ENCODE measurements around the gene SREK1IP1.
"Not testable (repeated sequence)": the region's sequence is repeated elsewhere in the genome, so short reads cannot be mapped to it uniquely, and the experiment has no call there.

The SREK1IP1 gene

GRCh38 chr5:64763948-64764503 is 4.5 kb downstream of the SREK1IP1 start:
- no peak for FAIRE-seq

GRCh38 chr5:64759960-64760660 is 8.4 kb downstream of the SREK1IP1 start:
- no peak for FAIRE-seq

GRCh38 chr5:64758901-64759300 is 9.6 kb downstream of the SREK1IP1 start:
- FAIRE-seq: no peak

GRCh38 chr5:64754066-64754465 is 14.4 kb downstream of the SREK1IP1 start:
- FAIRE-seq: no peak

- no peak for FAIRE-seq
These were observed 19.1 kb downstream of the SREK1IP1 start for GRCh38 chr5:64749385-64749784.

GRCh38 chr5:64746446-64746845 is 22.0 kb downstream of the SREK1IP1 start:
- no peak for FAIRE-seq

GRCh38 chr5:64744914-64745313 is 23.6 kb downstream of the SREK1IP1 start:
- FAIRE-seq: no peak

- no peak for FAIRE-seq
These were observed 25.7 kb downstream of the SREK1IP1 start for GRCh38 chr5:64742821-64743220.

- no peak for FAIRE-seq
These were observed 26.1 kb downstream of the SREK1IP1 start for GRCh38 chr5:64742411-64742810.

- FAIRE-seq: no peak
These were observed 41.3 kb downstream of the SREK1IP1 start for GRCh38 chr5:64727150-64727549.

GRCh38 chr5:64722588-64722987 is 45.9 kb downstream of the SREK1IP1 start:
- no peak for FAIRE-seq

- FAIRE-seq: not testable (repeated sequence)
These were observed 54.0 kb downstream of the SREK1IP1 start for GRCh38 chr5:64714495-64714894.

- FAIRE-seq: no peak
These were observed 61.3 kb downstream of the SREK1IP1 start for GRCh38 chr5:64707191-64707590.

GRCh38 chr5:64706074-64706473 is 62.4 kb downstream of the SREK1IP1 start:
- FAIRE-seq: not testable (repeated sequence)

GRCh38 chr5:64700765-64701164 is 67.7 kb downstream of the SREK1IP1 start:
- no peak for FAIRE-seq

- FAIRE-seq: not testable (repeated sequence)
These were observed 72.1 kb downstream of the SREK1IP1 start for GRCh38 chr5:64696414-64696813.

- FAIRE-seq: no peak
These were observed 74.9 kb downstream of the SREK1IP1 start for GRCh38 chr5:64693636-64694035.

- FAIRE-seq: no peak
These were observed 77.2 kb downstream of the SREK1IP1 start for GRCh38 chr5:64691291-64691690.

- FAIRE-seq: no peak
These were observed 77.9 kb downstream of the SREK1IP1 start, which contains the start of gene SHISAL2B for GRCh38 chr5:64690417-64691151. Gene SHISAL2B, plus strand, starts transcription at chr5:64690503. Its CDS starts 121 bp downstream, at chr5:64690624.

GRCh38 chr5:64690104-64690416 is 78.4 kb downstream of the SREK1IP1 start:
- FAIRE-seq: no peak

GRCh38 chr5:64688965-64689364 is 79.5 kb downstream of the SREK1IP1 start:
- FAIRE-seq: no peak

GRCh38 chr5:64688391-64688790 is 80.1 kb downstream of the SREK1IP1 start:
- FAIRE-seq: no peak

- no peak for FAIRE-seq
These were observed 82.6 kb downstream of the SREK1IP1 start for GRCh38 chr5:64685866-64686265.

- FAIRE-seq: no peak
These were observed 85.9 kb downstream of the SREK1IP1 start for GRCh38 chr5:64682608-64683007.

Data from endometrium (tissue), 2 donors.